GM18873 (cell line): Measurements from ENCODE around the gene PIM1.

ENCODE experiments used
- ATAC-seq: cut with Tn5 transposase; IDR thresholded peaks from one replicate; pipeline ENCODE4 v1.9.1; 2021; ENCODE audit warnings: mild to moderate bottlenecking, moderate library complexity, moderate number of reproducible peaks; ENCODE audit not compliant: unreplicated experiment, low FRiP score

PIM1 gene

DNA sequence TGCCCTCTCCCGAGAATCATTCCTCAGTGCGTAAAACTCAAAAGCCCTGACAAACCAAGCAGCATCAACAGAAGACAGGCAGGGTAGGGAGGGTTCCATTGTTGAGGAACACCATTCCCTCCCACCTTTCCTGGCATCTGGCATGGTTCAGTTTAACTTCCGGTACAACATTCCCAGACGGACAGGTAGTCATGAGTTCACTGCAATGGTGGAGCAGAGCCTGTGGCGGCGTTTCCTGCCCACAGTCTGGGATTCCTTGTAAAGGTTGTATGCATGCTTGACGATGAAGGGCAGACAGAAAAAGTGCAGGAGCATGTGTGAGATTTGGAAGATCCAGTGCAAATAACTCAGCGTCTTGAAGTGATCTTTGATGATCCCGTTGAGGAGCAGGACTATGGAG is 42.3 kb downstream of the PIM1 start:
- ATAC-seq, result no peak

DNA sequence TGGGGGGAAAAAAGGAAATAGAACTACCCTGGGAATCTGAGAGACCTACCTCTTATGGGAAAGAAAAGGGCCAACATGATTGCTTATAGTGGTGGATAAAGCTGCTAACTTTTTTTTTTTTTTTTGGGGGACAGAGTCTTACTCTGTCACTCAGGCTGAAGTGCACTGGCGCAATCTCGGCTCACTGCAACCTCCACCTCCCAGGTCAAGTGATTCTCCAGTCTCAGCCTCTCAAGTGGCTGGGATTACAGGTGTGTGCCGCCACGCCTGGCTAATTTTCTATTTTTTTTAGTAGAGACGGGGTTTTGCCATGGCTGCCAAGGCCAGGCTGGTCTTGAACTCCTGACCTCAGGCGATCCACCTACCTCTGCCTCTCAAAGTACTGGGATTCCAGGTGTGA is 48.1 kb downstream of the PIM1 start:
- ATAC-seq, result no peak

DNA sequence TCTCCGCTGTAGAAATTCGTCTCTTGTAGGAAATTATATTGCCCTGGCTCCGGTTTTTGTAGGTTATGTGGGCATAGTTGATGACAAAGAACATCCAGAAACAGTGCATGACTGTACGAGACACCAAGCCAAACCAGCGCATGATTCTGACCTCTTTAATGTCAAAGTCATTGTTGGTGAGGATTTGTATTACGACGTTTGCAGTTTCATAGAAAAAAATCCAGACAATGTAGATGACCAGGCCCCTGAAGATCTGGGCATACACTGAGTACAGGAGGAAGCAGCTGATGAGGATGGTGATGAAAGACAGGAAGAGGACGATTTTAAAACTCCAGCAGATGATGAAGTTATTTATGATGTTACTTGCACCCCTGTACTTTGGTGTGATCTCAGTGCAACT is 48.6 kb downstream of the PIM1 start:
- ATAC-seq, result no peak

DNA sequence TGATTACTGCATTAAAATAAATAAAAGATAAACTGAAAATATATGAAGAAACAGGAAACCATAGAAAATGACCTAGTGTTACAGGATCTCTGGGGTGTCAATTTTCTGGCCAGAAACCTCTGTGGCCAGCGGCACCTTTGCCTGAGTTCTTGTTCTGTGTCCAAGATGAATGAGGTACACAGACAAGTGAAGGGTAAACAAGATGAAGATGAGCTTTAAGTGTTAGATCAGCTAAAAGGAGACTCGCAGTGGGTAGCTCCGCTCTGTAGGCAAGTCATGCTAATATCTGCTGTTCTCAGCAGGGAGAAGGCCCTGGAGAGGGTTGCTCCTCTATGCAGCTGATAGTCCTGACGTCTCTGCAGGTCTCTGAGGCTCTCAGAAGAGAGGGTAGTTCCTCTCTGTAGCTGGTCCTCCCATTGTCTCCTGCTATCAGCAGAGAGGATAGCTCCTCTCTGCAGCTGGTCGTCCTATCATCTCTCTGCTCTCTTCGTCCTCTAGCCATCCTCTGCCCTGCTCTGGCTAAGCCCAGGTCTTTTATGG is 51.7 kb downstream of the PIM1 start:
- ATAC-seq, result no peak

DNA sequence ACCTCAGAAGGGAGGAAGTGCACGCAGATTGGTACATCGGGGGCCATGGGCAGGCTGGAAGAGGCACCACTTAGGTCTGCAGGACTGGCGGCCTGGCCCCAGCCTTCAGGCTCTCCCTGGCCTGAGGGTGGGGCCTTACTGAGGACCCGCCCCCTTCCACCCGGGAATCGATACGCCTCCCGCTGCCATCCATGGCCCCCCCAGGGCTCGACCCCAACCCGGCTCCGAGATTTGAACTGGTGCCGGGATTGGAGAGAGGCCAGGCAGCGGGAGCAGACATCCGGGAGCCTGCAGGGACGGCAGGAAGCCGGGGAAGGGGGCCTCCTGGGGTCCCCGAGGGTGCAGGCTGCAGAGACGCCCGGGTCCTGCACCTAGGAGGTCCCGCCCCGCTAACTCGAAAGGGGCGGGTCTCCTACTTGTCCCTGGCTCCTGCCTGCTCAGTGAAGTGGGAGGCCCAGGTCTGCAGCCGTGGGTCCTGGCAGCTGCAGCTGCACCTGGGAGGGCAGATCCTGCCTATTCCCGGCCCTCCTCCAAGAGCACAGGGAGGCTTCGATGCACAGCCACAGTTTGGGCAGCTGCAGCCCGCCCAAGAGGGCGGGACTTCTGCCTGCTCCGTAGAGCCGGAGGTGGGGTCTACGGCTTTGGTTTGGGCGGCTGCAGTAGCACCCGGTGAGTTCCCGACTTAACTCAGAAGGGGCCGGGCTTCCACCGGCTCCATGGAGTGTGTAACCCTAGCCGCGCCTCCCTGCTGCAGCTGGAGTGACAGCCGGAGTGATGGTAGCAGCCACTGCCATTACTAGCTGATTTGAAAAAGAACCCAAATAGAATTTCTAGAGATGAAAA is 52.4 kb downstream of the PIM1 start:
- ATAC-seq, result peak; percentile 71

DNA sequence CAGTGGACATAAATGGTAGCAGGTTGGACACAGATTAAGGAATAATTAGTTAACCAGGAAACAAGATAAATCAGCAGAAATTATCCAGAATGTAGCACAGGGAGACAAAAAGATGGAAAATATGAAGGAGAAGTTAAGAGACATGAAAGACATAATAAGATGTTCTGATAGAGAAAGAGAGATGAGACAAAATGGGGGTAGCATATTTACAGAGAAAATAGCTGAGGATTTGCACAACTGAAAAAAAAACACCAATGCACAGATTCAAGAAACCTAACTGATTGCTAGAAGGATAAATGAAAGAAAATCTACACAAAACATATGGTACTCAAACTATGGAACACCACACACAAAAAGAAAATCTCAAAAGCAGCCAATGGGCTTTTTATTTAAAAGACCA is 53.0 kb downstream of the PIM1 start:
- ATAC-seq, result no peak
